Measurements from ENCODE around the gene S100Z.

S100Z gene

DNA sequence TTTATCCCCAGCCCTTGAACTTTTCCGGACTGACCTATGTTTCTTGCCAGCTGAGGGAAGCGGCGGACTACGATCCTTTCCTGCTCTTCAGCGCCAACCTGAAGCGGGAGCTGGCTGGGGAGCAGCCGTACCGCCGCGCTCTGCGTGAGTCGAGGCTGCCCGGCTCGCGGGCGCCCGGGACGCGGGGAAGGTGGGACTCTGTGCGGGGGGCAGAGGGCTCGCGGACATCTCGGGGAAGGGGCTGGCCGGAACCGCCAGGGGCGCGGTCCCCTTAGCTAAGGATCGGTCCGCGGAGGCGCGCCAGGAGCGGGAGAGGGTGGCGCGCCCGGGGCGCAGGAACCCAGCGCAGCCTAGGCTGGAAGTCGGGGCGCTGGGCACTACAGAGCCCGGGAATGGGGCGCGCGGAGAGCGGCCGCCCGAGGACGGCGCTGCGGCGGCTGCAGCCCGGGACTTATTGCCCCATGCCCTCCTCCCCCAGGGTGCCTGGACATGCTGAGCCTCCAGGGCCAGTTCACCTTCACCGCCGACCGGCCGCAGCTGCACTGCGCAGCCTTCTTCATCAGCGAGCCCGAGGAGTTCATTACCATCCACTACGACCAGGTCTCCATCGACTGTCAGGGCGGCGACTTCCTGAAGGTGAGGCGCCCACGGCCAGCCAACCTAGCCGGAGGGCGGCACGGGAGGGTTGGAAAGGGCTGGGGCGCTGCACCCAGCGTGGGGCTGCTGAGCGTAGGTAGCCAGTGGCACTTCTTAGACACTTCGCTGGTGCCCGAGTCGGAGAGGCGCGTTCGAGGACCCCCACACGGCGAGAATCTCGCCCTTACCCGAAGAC, 104.0 kb downstream of the S100Z start:
- no peak for DNase-seq (ENCODE audit: low read depth in 2 of 2)

DNA sequence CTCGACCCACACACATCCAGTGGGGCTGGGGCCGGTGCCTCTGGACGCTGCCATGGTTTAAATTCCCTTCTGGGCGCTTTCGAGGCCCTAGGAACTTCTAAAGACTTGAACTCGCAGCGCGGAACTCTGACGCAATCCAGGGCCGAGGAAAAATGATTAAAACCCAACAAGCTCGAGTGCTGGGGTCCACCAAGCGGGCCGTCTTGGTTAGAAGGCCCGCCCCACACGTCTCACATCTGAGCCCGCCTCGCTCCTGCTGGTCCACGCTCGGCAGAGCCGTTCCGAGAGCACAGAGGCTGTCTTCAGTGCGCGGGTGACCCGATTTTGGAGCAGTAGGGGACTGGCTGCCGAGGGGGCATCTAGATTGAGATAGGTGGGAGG, 104.6 kb downstream of the S100Z start:
- DNase-seq (ENCODE audit: low read depth in 2 of 2) = no peak

DNA sequence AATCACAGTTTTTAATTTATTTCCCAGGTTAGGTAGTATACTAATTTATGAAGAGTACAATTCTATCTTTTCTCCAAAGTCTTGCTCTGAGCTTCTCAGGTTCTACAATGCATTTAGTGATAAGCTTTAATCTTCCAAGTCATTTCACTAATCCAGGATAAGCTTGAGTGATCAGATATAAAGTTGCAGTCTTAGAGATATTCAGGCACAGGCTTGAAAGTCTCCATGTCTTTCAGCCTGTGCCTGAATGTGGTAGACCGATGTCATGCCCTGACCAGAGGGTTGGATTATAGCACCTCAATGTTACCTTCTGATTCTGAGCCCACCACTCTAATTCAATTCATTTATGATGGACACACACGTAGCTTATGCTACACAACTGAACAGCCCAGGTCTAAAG, 106.2 kb downstream of the S100Z start:
- DNase-seq (ENCODE audit: low read depth in 2 of 2) = no peak

DNA sequence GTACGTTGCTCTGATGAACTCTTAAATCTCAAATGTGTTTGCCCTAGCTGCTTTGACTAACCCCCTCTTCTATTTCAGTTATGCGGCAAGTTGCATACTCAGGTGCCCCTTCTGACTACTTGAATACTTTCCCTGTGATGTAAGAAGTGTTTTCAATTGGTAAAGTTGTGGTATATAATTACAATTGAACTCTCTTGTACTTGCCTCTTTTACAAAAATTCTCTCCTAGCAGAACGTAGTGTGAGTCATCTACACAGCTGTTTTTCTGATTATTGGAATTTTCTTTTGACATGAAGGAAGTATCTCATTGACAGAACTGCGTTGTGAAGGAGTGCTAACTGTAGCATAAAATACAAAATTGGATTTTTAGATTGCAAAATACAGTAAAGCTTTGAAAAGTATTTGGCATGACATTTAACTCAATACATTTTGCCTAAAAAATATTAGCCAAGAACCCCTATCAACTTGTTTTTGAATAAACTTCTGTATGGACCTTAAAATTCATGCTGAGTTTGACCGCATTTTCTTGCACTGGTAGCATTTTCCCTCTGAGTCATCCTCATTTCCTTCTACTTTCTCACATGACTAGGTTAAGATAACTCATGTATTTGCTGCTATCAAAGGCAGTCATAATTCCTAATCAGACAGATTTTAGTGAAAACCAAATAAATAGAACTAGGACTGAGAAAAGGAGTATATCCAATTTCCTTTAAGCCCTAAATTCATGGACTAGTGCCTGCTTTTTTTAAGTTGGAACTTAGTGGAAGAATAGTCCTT, 109.4 kb downstream of the S100Z start:
- peak; percentile 23 to 40 for DNase-seq (ENCODE audit: low read depth in 2 of 2)

DNA sequence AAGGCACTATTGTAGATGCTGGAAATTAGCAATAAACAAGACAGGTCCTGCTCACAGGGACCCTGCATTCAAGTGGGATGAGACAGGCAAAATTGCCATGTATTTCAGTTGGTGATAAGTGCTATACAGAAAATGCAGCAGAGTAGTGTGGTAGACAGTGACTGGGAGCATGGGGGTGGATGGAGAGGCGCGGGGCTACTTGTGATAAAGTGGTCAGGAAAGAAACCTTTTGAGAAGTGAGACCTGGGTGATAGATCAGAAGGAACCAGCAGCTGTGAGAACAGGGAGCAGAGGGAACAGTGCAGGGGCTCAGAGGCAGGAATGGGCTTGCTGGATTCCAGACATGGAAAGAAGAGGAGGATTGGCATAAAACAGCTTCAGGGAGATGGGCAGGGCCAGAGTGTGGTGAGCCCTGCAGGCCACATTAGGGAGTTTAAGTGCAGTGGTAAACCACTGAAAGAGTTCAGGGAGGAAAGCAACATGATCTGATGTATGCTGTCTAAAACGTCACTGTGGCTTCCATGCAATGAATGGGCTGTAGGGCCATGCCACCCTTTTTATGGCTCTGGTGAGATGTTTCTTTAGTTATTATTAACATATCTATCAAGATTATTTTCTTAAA, 110.3 kb downstream of the S100Z start:
- DNase-seq (ENCODE audit: low read depth in 2 of 2) = no peak

DNA sequence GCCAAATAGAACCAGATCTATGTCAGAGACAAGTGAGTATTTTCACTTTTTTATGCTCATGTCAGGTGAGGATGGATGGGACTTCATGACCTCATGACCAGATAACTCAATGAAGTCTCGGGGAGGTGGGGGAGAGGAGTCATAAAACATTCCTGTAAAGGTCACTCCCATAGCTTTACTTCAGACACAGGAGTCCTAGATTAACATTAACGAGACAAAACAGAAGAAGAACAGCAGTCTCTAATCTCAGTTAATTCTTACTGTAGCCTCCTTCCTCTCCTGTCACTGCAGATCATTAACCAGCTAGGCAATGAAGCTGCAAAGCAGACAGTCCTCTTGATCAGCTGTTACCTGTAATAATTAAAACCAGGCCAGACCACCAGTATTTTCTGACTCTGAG, 114.2 kb downstream of the S100Z start:
- no peak for DNase-seq (ENCODE audit: low read depth in 2 of 2)
